DOHH2 (cell line): ENCODE data around the gene GYPC.

Source experiments
- CTCF ChIP-seq: fragments of 200-600 bp; sonication (generic); IDR thresholded peaks from one replicate; pipeline ENCODE4 v1.5.1; 2014; ENCODE audit warnings: antibody characterized with exemption, mild to moderate bottlenecking, low read depth, low read length; ENCODE audit not compliant: poor library complexity, severe bottlenecking
- EZH2phosphoT487 ChIP-seq: fragments of 200-600 bp; sonication (generic); IDR thresholded peaks from 2 replicates; pipeline ENCODE4 v1.6.1; 2017; ENCODE audit warnings: borderline replicate concordance, mild to moderate bottlenecking, antibody characterized with exemption, low read length, moderate library complexity, mixed read lengths

- TF ChIP-seq CTCF: no peak
- TF ChIP-seq EZH2phosphoT487: no peak
Observed at GRCh38 chr2:126719191-126719832, 63.4 kb downstream of the GYPC start.
